H7 (cell line): ENCODE results near the gene ANO6. TPM values are rescaled to one million over a fixed set of nuclear protein-coding genes. Genes with fewer than 3 reads are reported as not detected.
A peak's percentile ranks its signal among the peaks of the same experiment; 100 is the strongest.
"Not testable (repeated sequence)": the region's sequence is repeated elsewhere in the genome, so short reads cannot be mapped to it uniquely, and the experiment has no call there.

Experiments used
- DNase-seq: peaks from one replicate; pipeline ENCODE4 v3.0.0; 2012
- H3K27me3 ChIP-seq: 2 replicates; pipeline ENCODE4 v1.6.0; 2011; ENCODE audit warnings: mild to moderate bottlenecking, low read length; ENCODE audit not compliant: control insufficient read depth, insufficient read depth
- H3K36me3 ChIP-seq: replicated peaks from 2 replicates; pipeline ENCODE4 v1.5.1; 2011; ENCODE audit warnings: low read length; ENCODE audit not compliant: control insufficient read depth, insufficient read depth
- H3K4me3 ChIP-seq: 2 replicates; pipeline ENCODE4 v1.5.1; 2011; ENCODE audit warnings: low read depth, mild to moderate bottlenecking, control low read depth, low read length, moderate library complexity; ENCODE audit not compliant: insufficient read depth
- total RNA-seq: library from RNA; depleted of rRNA; stranded (reverse); fragments of >200 nt; shearing (Covaris generic); gene quantifications from 2 replicates; pipeline ENCODE4 v1.2.3, GENCODE V29; 2014

Gene ANO6
- total RNA-seq, 1 experiment from 2014 or later = 33.4 TPM

DNA sequence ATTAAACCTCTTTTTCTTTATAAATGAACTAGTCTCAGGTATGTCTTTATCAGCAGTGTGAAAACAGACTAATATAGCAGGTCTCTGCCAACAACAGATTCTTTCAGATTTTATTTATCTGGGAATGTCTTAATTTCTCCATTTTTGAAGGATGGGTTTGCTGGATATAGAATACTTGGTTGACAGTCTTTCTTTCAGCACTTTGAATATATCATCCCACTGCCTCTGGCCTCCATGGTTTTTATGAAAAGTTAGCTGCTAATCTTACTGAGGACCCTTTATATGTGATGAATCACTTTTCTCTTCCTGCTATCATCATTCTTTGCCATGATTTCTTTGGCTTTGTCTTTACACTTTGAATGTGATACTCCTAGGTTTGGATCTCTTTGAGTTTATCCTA, 148.0 kb downstream of the ANO6 start:
- no peak for DNase-seq
- Histone ChIP-seq H3K36me3 (no peaks in the 10 kb centered on the region), H3K4me3 (no peak overlapping the region), H3K27me3 (no peaks in the 10 kb centered on the region)

DNA sequence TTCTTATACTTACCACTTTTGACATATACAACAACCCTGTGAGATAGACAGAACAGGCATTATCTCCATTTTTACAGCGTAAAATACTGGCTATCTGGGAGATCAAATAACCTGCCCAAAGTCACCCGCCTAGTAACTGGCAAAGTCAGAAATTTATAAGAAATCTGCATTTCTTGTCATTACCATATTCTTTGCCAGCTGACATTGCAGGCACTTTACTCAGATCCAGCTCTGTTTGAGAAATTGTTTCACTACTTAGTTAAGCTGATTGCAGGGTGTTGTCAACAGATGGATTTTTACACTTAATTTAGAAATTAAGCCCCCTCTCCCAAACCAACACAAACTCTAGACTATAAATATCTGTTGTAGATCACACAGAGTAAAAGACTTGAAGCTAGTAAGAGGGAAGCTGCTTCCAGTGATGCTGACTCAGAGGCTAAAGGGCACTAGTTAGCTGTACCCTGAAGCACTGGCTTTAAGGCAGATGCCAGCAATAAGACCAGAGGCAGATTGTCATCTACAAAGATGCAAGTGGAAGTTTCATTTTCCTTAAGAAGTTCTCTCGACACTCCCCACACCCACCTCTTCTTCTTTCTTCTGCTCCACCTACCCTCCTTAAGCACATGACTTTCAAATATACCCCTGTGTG, 153.1 kb downstream of the ANO6 start:
- no peak for DNase-seq
- Histone ChIP-seq H3K36me3 (peaks cover 2% of the 10 kb centered on the region; the same call in 1 of the 2 replicates), H3K27me3 (no peaks in the 10 kb centered on the region), H3K4me3 (no peak overlapping the region)

DNA sequence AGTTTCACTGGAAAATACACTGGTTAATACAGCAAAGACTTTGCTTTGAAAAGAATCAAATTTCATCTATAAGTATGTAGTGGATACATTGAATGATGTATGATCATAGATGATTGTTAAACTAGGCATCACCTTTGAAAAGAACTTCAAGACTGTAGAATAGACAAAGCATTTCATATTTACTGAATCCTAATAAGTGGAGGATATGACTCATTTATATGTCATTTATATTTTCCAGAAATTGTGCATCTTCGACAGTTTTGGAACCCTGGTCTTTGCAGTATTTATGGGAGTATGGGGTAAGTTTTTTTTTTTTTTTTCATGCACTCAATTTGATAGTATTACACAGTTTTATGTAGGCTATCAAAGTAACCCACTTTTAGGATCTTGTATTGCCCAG, 161.9 kb downstream of the ANO6 start:
- no peaks in the 10 kb centered on the region for H3K27me3 ChIP-seq
- peaks cover 2% of the 10 kb centered on the region for H3K36me3 ChIP-seq
- H3K4me3 ChIP-seq = no peak overlapping the region
- no peak for DNase-seq

DNA sequence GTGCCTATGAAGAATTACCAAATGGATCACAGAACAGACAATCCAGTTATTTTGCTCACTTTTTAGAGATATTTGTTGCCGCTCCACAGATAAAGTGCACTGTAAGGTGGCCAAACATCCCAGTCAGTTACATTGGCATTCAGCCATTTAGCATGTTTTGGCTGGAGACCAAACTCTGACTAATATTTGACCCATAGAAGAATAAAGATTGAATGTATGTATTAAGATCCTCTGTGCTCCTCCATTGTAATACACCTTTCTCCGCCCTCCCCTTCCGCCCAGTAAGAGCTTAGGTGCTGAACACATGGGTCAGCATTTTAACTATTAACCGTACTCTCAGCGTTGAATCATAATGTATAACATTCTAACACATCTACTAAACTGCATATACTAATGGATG, 163.4 kb downstream of the ANO6 start:
- Histone ChIP-seq H3K36me3 (peaks cover 2% of the 10 kb centered on the region), H3K4me3 (no peak overlapping the region), H3K27me3 (no peaks in the 10 kb centered on the region)
- DNase-seq = no peak

DNA sequence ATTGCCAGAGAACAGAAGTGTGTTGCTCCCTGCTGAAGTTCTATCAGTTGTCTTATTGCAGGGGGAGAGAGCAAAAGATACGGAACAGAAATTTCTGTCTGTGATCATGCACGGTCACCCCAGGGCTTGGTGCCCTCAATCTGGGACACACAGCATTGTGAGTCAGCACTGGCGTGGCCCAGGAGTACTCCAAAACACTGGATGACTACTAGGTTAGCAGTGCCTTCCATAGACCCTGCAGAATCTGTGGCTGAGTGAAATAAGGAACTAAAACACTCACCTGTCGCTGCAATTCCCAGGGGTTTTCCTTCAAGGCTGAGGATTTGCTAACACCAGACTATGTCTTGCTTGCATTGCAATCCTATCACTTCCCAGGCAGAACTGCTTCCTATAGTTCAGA, 165.5 kb downstream of the ANO6 start:
- peaks cover 2% of the 10 kb centered on the region for H3K36me3 ChIP-seq
- no peak for DNase-seq
- no peak overlapping the region for H3K4me3 ChIP-seq
- no peaks in the 10 kb centered on the region for H3K27me3 ChIP-seq

DNA sequence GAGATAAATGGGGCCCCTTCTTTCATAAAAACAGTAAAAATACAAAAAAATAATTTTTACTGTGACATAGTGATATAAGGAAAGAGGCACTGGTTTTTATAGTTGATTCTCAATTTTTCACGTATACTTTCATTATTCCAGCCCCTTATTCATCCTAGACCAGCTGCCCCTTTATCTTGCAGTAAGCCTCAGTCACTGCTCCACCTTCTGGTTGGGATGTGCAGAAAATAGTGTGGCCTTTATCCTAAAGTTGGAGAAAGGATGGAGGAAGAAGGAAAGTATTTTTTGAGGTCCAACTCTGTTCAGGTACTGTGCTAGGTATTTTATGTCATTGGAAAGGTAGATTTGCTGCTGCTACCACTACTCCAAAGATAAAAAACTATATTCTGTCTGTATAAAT, 172.7 kb downstream of the ANO6 start:
- DNase-seq = peak; percentile 50
- peaks cover 2% of the 10 kb centered on the region for H3K36me3 ChIP-seq
- no peak overlapping the region for H3K4me3 ChIP-seq
- H3K27me3 ChIP-seq = no peaks in the 10 kb centered on the region

DNA sequence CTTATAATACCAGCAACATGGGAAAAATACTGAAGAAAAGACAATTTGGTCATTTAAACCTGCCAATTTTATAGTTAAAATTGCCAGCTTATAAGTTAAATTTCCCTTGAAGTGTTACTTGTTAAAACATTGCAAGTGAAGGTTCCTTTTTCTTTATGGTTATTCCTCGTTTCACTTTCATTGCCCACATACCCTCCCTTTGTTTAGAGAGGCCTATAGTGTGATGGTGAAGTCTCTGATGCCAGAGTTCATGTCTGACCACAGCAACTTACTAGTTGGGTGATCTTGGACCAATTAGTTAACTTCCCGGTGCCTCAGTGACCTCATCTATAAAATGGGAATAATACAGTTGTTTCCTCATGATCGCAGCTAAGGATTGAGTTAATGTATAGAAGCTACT, 173.5 kb downstream of the ANO6 start:
- DNase-seq = no peak

DNA sequence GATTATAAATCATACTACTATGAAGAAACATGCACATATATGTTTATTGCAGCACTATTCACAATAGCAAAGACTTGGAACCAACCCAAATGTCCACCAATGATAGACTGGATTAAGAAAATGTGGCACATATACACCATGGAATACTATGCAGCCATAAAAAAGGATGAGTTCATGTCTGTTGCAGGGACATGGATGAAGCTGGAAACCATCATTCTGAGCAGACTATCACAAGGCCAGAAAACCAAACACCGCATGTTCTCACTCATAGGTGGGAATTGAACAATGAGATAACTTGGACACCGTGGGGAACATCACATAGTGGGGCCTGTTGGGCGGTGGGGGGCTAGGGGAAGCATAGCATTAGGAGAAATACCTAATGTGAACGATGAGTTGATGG, 181.6 kb downstream of the ANO6 start:
- H3K36me3 ChIP-seq, H3K4me3 ChIP-seq, DNase-seq, H3K27me3 ChIP-seq: not testable (repeated sequence)

More for the DNA sequence above, 173.5 kb downstream of the ANO6 start:
- no peak overlapping the region for H3K4me3 ChIP-seq
- no peaks in the 10 kb centered on the region for H3K27me3 ChIP-seq
- H3K36me3 ChIP-seq = peaks cover 2% of the 10 kb centered on the region

DNA sequence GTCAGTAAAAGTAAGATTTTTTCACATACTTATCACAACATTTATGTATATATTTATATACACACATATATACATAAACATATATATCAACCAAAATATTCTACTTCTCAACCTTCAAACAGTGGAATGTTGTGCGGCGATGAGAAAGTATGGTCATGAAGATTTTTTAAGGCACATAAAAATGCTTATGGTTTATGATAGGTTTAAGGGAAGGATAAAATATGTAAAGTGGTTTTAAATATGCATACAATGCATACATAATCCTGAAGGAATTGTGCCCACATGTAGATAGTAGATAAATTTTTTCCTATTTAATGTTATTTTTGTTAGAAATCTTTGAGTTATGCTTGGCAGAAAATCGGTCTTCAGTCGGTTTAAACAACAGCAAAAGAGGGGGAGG, 182.7 kb downstream of the ANO6 start:
- no peaks in the 10 kb centered on the region for H3K27me3 ChIP-seq
- H3K36me3 ChIP-seq = peaks cover 2% of the 10 kb centered on the region
- no peak for DNase-seq
- H3K4me3 ChIP-seq = no peak overlapping the region

DNA sequence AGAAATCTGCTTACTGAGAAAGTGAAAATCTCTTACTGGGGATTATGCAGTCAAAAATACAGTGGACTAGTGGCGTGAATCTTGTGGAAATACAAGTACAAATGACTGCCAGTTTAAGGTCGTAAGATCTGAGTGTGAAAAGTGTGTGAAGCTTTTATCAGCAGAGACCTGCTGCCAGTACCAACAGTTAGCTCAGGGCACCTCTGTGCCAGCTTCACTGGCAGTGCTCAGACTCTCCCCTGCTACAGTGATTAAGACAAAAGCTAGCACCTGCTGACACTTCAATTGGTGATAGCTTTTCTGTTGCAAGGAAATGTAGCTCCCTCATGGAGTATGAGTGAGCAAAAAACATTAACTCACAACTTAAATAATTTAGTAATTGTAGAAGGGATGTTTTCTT, 185.1 kb downstream of the ANO6 start:
- peaks cover 2% of the 10 kb centered on the region for H3K36me3 ChIP-seq
- no peak for DNase-seq

DNA sequence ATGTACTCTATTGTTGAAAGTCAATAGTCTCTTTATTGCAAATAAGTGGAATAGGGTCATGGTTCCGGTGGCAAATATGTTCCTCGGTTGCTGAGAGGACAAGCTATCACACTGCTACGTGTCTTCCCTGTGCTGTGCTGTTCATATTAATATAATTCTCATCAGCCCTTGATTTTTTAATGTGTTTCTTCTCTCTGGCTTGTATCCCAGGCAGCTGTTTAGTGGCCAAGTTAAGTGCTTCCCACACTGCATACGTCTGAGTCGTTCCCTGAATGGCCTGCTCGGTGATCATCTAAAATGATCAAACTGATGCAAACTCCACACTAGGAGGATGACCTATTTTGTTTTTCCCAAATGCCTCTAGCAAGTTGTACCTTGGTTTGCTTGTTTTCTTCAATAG, 186.4 kb downstream of the ANO6 start:
- Histone ChIP-seq H3K4me3 (no peak overlapping the region), H3K36me3 (peaks cover 2% of the 10 kb centered on the region), H3K27me3 (no peaks in the 10 kb centered on the region)
- no peak for DNase-seq

More for the DNA sequence above, 185.1 kb downstream of the ANO6 start:
- Histone ChIP-seq H3K27me3 (no peaks in the 10 kb centered on the region), H3K4me3 (no peak overlapping the region)

DNA sequence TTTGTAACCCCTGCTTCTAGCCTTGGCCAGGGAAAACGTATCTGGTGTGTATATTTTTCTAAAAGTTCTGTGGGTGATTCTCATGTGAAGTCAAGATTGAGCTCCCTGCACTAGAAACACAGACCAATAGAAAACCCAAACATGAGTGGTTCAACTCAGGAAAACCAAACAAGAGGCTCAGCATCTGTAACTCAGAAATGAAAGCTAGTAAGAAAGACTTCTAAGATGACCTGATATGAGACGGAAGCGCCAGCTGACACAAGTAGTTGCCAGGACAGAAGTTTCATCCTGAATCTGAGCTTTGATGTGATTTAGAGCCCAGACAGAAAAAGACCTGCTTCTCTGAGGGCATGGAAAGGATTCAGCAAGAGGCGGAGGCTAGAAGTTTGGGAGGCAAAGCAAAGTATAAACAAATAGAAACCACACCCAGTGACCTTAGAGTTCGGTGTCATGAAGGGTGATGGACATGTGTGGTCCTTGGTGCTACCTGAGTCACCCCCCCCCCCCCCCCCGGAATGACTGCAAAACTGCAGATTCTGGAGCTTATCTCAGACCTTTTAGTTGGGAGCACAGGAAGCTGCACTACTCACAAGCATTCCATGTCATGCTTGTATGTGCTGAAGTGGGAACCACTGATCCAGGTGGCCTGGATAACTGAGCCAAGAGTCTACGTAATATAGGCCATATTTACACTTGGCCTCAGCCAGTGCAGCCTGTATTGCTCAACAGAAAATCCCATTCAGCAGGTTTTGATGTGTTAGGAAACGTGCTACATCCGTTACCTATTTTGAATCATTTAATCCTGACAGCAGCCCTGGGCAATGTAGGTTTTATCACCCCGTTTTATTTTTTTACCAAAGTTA, 191.3 kb downstream of the ANO6 start:
- DNase-seq = no peak
- Histone ChIP-seq H3K36me3 (peaks cover 10% of the 10 kb centered on the region), H3K4me3 (no peak overlapping the region), H3K27me3 (no peaks in the 10 kb centered on the region)

DNA sequence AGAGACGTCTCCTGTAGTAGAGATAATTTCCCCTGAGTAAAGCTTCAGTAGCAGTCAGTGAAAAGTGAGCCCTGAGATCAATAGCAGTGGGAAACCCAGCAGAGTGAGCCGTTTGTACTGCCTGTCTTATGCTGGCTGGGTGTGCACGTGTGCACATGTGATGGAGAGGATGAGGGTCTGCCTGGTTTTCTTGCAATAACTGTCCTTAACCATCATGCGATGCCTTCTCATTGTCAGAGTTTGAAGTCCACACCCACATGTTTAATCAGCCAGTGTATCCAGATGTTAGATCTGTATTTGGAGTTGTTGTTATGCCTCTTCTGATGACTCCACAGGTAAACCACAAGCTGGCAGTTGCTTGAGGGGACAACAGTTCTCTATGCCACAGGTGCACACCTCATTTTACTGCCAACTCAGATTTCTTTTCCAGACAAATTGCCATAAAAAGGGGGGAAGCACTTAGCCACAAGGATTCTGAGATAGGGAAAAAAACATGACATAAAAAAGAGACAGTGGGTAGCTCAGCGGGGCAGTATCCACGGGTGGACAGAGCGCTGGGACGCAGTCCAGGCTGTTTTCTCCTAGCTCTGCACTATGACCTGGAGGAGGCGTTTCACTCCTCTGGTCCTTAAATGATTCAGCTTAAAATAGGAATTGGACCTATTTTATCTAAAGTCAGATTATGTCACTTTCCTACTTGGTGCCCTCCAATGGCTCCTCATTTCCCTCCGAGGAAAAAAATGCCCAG, 192.3 kb downstream of the ANO6 start:
- Histone ChIP-seq H3K4me3 (no peak overlapping the region), H3K27me3 (no peaks in the 10 kb centered on the region), H3K36me3 (peaks cover 13% of the 10 kb centered on the region)
- DNase-seq = no peak

DNA sequence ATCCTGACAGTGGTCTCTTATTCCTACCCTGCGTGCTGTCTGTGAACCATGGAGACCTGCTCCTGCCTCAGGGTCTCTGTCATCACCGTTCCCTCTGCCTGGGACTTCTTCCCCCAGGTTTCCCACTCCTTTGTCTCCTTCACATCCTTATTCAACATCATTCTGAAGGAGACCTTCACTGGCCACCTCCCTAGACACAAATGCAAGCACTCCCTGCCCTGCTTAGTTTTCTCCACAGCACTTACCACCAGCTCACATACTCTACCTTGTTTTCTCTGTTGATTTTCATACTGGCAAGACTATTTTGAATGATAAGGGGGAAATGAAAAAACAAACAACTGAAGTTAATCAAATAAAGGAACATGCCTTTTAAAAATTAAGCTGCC, 192.8 kb downstream of the ANO6 start:
- no peak for DNase-seq
- peaks cover 10% of the 10 kb centered on the region for H3K36me3 ChIP-seq
- H3K4me3 ChIP-seq = no peak overlapping the region
- no peaks in the 10 kb centered on the region for H3K27me3 ChIP-seq

DNA sequence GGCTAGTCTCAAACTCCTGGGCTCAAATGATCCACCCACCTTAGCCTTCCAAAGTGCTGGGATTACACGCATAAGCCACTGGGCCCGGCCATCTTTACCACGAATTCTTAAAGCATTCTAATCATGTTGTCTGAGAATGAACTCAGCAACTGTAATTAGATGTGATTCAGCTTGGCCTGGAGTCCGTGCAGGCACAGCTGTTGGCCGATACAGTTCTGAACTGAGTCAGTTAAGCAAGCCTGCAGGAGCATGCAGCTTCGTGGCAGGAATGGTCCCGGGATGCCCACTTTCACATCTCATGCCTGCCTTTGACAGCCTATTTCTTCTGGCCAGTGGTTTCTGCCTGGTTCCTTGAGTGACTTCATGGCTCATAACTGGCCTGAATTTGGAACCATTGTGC, 194.1 kb downstream of the ANO6 start:
- Histone ChIP-seq H3K4me3 (no peak overlapping the region), H3K27me3 (no peaks in the 10 kb centered on the region), H3K36me3 (peaks cover 10% of the 10 kb centered on the region)
- no peak for DNase-seq
